Stimulated activated CD8-positive, alpha-beta memory T cell treated with anti-CD3 and anti-CD28 coated beads, Interleukin-7, amount 100 ng/mL, for 1 hour (primary cell): ENCODE measurements around the gene NUCKS1.

Experiments used
- DNase-seq, 2 donors: peaks; one replicate each; pipeline ENCODE4 v3.0.0-alpha.2; 2020; ENCODE audit warnings: low read depth in 2 of 2

NUCKS1 gene

GRCh38 chr1:205699416-205699815, 50.6 kb downstream of the NUCKS1 start:
- DNase-seq = no peak

- DNase-seq = no peak
Measured at GRCh38 chr1:205698921-205699320, 51.1 kb downstream of the NUCKS1 start.

DNA sequence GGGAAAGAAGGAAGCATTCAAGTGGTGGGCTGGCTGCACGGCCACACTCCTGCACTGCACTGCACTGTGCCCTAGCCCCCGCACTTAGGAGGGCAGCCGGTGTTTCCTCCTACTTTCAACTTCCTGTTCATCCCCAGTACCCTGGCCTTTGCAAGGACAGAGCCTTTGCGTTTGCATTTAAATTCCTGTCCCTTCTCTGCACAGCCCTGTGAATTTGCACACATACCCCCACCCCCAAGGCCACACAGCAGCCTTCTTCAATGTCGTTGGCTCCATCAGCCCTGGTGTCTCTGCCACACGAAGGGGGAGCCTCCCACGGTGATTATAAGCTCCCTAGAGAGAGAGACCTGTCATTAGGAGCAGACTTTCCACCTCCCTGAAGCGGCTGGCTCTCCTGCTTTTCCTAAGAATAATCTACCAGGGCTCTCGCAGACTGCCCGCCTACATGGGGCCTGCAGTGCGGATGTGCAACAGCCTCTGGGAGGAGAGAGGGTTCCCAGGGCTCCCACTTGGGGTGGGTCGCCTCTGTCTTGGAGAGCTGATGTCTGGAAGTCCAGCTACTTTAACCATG, 56.5 kb downstream of the NUCKS1 start:
- DNase-seq = no peak

DNA sequence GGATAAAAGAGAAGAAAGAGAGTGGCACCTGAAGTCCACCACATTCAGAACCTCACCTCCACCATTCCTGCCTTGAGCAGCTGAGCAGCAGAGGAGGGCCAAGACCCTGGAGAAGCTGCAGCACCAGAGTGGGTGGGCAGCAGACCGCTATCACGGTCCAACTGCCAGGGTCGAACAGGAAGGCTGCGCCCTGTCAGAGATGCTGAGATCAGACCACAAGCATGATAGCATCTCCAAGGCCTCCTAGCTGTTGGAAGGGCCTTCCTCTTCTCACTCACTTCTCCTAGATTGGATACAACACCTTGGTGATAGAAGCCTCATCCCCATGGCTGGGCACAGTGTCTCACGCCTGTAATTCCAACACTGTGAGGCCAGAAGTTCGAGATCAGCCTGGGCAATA, 57.6 kb downstream of the NUCKS1 start:
- DNase-seq = no peak

DNA sequence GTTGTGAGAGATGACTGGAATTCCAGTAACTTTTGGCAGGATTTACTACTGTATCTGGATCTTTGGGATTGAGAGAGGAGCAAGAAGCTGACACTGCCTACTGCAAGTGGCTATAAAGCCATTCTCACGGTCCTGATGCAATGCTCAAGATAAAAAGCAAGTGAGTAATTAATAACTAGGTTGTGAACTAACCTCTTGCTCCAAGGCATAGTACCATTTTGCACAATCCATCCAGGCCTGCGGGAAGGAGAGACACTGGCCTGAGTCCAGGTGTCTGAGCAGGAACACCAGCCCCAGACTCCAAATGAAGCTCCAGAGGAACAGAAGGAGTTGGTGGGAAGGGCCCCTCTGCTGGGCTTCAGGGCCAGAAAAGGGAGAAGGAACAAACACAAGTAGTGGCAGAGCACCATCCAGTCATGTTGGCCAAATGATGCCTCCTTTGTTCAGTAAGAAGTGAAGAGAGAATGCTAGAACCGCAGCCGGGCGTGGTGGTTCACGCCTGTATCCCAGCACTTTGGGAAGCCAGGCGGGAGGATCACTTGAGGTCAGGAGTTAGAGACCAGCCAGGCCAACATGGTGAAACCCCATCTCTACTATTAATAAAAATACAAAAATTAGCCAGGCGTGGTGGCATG, 59.7 kb downstream of the NUCKS1 start:
- DNase-seq = no peak

- DNase-seq = no peak
Measured at GRCh38 chr1:205689479-205689878, 60.5 kb downstream of the NUCKS1 start.

- DNase-seq = no peak
Measured at GRCh38 chr1:205688171-205689080, 61.6 kb downstream of the NUCKS1 start.

GRCh38 chr1:205687242-205687641, 62.7 kb downstream of the NUCKS1 start:
- no peak for DNase-seq

DNA sequence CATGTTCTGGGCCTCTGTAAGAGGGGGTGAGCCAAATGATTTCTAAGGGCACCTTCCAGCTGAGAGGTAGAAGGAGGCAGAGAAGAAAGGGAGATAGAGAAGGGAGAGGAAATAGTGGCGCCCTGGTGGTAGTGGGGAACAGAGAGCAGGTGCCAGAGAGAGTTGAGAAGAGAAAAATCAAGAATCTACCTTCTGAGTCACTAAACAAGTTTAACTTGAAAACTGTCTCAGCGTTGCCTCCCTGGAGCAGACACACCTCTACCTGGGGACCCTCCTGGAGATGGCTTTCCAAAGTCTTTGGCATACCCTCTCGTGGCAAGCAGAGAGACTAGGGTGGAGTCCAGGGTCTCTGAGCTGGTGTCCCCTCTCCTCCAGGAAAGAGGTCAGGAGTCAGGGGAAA, 68.6 kb downstream of the NUCKS1 start:
- no peak for DNase-seq

GRCh38 chr1:205680073-205680851, 69.7 kb downstream of the NUCKS1 start, which contains the start of gene SLC45A3:
Gene SLC45A3, minus strand, starts transcription at chr1:205680509. Its CDS starts 15,853 bp downstream, at chr1:205664656.
- peak in 1 of 2 donors; percentile 17 for DNase-seq

- DNase-seq = no peak
Measured at GRCh38 chr1:205678286-205679111, 71.5 kb downstream of the NUCKS1 start.

- no peak for DNase-seq
Measured at GRCh38 chr1:205677167-205677566, 72.8 kb downstream of the NUCKS1 start.

- DNase-seq = no peak
Measured at GRCh38 chr1:205676597-205676996, 73.4 kb downstream of the NUCKS1 start.

DNA sequence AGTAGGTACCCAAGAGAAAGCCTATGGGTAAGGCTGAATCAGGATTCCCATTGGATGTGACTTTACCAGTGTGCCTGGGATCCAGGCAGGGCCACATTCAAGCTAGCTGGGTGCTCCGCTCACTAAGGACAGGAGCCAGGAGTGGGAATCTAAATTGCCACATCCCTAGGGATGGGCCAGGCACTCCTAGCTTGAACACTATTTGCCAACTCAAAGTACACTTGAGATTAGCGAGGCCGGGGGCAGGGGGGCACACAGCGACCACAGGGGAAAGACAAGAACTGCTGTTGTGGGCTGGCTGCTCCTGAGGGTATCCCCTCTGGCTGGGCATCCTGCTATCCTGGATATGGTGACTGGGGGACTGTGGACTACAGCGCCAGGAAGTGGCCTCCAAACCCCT, 74.0 kb downstream of the NUCKS1 start:
- no peak for DNase-seq

GRCh38 chr1:205675247-205675646, 74.7 kb downstream of the NUCKS1 start:
- no peak for DNase-seq

DNA sequence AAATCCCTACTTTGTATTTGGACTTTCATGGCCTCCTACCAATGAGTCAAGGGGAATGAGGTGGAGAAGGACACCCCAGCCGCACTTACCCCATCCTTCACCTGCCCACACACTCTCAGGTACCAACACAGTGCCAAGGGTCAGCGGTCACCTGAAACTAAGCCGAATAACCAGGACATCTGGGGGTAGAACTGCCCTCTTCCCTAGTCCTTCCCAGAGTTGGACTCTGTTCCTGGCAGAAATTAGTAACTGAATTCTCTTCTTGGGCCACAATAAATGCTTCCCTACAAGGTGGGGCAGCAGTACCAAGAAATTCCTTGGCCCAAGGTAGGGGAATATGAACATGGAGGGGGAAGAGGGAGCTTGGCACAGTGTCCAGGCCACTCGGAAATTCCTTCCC, 77.0 kb downstream of the NUCKS1 start:
- no peak for DNase-seq

DNA sequence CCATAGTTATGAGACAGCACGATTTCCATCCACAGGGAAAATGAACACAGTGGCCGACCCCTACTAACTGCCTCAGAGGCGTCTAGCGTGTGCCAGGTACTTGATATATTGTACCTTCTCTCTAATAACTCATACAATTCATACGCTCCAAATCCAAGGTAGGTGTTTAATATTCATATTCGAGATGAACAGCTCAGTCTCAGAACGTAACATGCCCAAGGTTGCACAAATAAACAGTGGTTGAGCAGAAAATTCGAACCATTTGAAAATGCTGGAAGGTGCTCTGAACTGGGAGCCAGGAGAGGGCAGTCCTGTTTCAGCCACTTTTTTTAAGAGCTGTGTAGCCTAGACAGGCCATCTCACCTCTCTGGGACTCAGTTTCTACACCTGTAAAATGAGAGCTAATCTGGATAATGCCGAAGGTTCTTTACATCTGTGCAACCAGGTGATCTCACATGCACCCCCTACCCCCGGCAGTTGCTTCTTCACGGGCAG, 77.5 kb downstream of the NUCKS1 start:
- no peak for DNase-seq

- no peak for DNase-seq
Measured at GRCh38 chr1:205670611-205671430, 79.2 kb downstream of the NUCKS1 start.

DNA sequence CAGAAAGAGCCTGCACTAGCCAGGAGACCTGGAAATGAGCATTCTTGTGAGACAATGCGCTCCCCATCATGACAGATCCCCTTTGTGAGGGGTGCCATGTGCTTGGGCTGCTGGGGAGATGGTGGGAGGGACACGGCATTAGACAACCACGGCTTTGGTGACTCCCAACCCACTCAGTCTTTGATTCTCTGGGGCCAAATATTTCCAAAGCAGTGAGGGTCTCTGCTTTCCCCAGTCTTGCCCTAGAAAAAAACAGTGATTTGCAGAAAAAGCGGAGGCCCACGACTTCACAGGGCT, 79.9 kb downstream of the NUCKS1 start:
- DNase-seq = no peak
